Posterior vena cava (tissue), 2 donors: ENCODE data around the gene WIPF1. TPM values are rescaled to one million over a fixed set of nuclear protein-coding genes. Genes with fewer than 3 reads are reported as not detected.

Experiments
- DNase-seq: peaks from one replicate; pipeline ENCODE4 v3.0.0-alpha.2; 2020; ENCODE audit warnings: low spot score
- intact Hi-C, 2 donors: fragments of 100-400 bp; cut with DNase I; formaldehyde crosslinking; loops; one replicate each; pipeline versions ENCODE4 v1.14.1 to v1.14.2; 2022 to 2023
- total RNA-seq, 2 donors: library from RNA; stranded (reverse); fragmentation: NEBNext Ultra II Directional; extraction: Animal tissue kit (Norgen Biotek cat#: 25700); gene quantifications; one replicate each; pipeline ENCODE4 v1.2.1, GENCODE V29; 2021
- donor health status: DM: yes; HTN: yes; CAD: no.
- donor health status: DM: yes; HTN: yes; CAD: no.

The WIPF1 gene
- total RNA-seq, 2 donors from 2014 or later, result 59.9 to 65.1 TPM

GRCh38 chr2:174602745-174603144 is 5.1 kb upstream of the WIPF1 start:
- DNase-seq, result no peak
- intact Hi-C loops, result no loop called here

- DNase-seq, result no peak
- intact Hi-C loops, result no loop called here
These were observed 2.7 kb upstream of the WIPF1 start for GRCh38 chr2:174600349-174600748.

GRCh38 chr2:174599310-174599921 is 1.8 kb upstream of the WIPF1 start:
- intact Hi-C loops, result no loop called here
- no peak for DNase-seq

GRCh38 chr2:174597009-174597344 is 627 bp downstream of the WIPF1 start:
- no peak for DNase-seq
- intact Hi-C loops, result no loop called here

- intact Hi-C loops, result no loop called here
These were observed 1.7 kb downstream of the WIPF1 start for GRCh38 chr2:174595891-174596397.

GRCh38 chr2:174595116-174595809 is 2.3 kb downstream of the WIPF1 start:
- no peak for DNase-seq
- intact Hi-C loops, result no loop called here

More at GRCh38 chr2:174595891-174596397, 1.7 kb downstream of the WIPF1 start:
- DNase-seq, result no peak

GRCh38 chr2:174594456-174594855 is 3.1 kb downstream of the WIPF1 start:
- DNase-seq, result no peak
- intact Hi-C loops, result no loop called here

GRCh38 chr2:174593574-174594203 is 3.9 kb downstream of the WIPF1 start:
- intact Hi-C loops, result no loop called here
- no peak for DNase-seq

- intact Hi-C loops, result no loop called here
- DNase-seq, result no peak
These were observed 4.6 kb downstream of the WIPF1 start for GRCh38 chr2:174593041-174593440.

- no peak for DNase-seq
- intact Hi-C loops, result no loop called here
These were observed 5.9 kb downstream of the WIPF1 start for GRCh38 chr2:174591740-174592139.

- intact Hi-C loops, result no loop called here
- no peak for DNase-seq
These were observed 6.5 kb downstream of the WIPF1 start for GRCh38 chr2:174590928-174591648.

- intact Hi-C loops, result no loop called here
- no peak for DNase-seq
These were observed 7.3 kb downstream of the WIPF1 start for GRCh38 chr2:174590346-174590745.

GRCh38 chr2:174589334-174589733 is 8.3 kb downstream of the WIPF1 start:
- intact Hi-C loops, result no loop called here
- no peak for DNase-seq

- DNase-seq, result no peak
- intact Hi-C loops, result no loop called here
These were observed 9.1 kb downstream of the WIPF1 start for GRCh38 chr2:174588463-174588862.

GRCh38 chr2:174587579-174587978 is 10.0 kb downstream of the WIPF1 start:
- no peak for DNase-seq
- intact Hi-C loops, result no loop called here

GRCh38 chr2:174586418-174587295 is 10.9 kb downstream of the WIPF1 start:
- DNase-seq, result no peak
- intact Hi-C loops, result no loop called here

- no peak for DNase-seq
- intact Hi-C loops, result no loop called here
These were observed 11.8 kb downstream of the WIPF1 start for GRCh38 chr2:174585657-174586252.

GRCh38 chr2:174585146-174585545 is 12.5 kb downstream of the WIPF1 start:
- DNase-seq, result no peak
- intact Hi-C loops, result no loop called here

- intact Hi-C loops, result no loop called here
- no peak for DNase-seq
These were observed 16.1 kb downstream of the WIPF1 start for GRCh38 chr2:174581491-174581890.
